ENCODE measurements around the gene OGFOD1. TPM values are rescaled to one million over a fixed set of nuclear protein-coding genes. Genes with fewer than 3 reads are reported as not detected.
A peak's percentile ranks its signal among the peaks of the same experiment; 100 is the strongest.

The OGFOD1 gene
- total and polyA plus RNA-seq, 2 of the 13 experiments (the other 11 are each of a cell fraction or from before 2014, with no cell fraction given): 35.2 to 81.3 TPM

DNA sequence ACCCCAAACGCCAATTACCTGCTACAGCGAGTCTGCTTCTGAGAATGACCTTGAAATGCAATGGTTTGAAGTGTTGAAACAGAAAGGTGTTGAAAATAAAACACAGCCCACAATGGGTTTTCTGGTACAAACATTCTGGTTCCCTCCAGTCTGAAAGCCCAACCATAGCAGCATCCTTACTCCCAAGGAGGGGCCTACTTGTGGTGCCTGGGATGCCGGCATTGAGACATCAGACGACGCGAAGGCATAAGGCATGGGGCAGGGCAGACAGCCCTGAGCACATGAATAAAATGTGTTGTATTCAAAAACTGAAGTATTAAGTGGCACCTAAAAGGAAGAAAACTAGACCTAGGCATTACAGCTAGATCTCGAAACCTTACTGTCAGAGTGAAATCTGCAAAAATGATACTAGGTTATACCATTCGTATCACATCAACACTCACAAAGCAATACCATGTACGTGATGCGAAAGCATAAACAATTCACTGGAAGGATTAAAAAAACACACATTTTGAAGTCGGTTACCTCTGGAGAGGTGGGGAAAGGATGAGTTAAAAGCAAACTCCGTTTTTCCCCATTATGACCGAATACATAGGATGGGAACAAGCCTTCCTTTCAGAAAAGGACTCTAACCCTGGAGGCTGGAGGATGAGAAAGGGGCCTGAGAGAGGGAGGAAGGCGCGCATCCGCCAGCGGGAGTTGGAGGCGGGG lies 924 bp upstream of the OGFOD1 start (continued):
- TF ChIP-seq RNF2 (conservative IDR thresholded peaks at IDR 0.05; ENCODE audit: low read depth) (no peak), ZNF768 (CRISPR knock-in tag; IDR thresholded peaks at IDR 0.05) (no peak), NFRKB (IDR thresholded peaks at IDR 0.05) (no peak), ZNF557 (CRISPR knock-in tag; IDR thresholded peaks at IDR 0.05) (no peak), FOXO1 (CRISPR knock-in tag; IDR thresholded peaks at IDR 0.05) (no peak), KLF11 (CRISPR knock-in tag; IDR thresholded peaks at IDR 0.05) (no peak), SPEN (CRISPR knock-in tag; IDR thresholded peaks at IDR 0.05; ENCODE audit: low read depth) (0 out of 2 replicates have a peak, but pooled peaks have one; percentile 22), ZNF839 (CRISPR knock-in tag; IDR thresholded peaks at IDR 0.05; ENCODE audit: borderline replicate concordance) (no peak), ZNF556 (CRISPR knock-in tag; IDR thresholded peaks at IDR 0.05; ENCODE audit: borderline replicate concordance) (no peak), ARHGAP35 (CRISPR knock-in tag; IDR thresholded peaks at IDR 0.05; ENCODE audit: borderline replicate concordance) (no peak), MTA3 (CRISPR knock-in tag; IDR thresholded peaks at IDR 0.05) (no peak), RBM22 (optimal IDR thresholded peaks at IDR 0.05; ENCODE audit: low read length) (no peak), ONECUT2 (CRISPR knock-in tag; IDR thresholded peaks at IDR 0.05) (no peak), SIX4 (CRISPR knock-in tag; IDR thresholded peaks at IDR 0.05) (no peak), ZNF24 (IDR thresholded peaks at IDR 0.05) (no peak), ZNF841 (CRISPR knock-in tag; IDR thresholded peaks at IDR 0.05; ENCODE audit: borderline replicate concordance) (no peak), POLR2A (IDR thresholded peaks at IDR 0.05; ENCODE audit: insufficient read depth in 1 of 2, low read depth in 2 of 2, low read length in 2 of 2) (no peak), ZNF788 (CRISPR knock-in tag; IDR thresholded peaks at IDR 0.05; ENCODE audit: borderline replicate concordance) (no peak), ZNF569 (CRISPR knock-in tag; IDR thresholded peaks at IDR 0.05; ENCODE audit: borderline replicate concordance) (no peak), ZNF20 (CRISPR knock-in tag; IDR thresholded peaks at IDR 0.05) (no peak)
- TF ChIP-seq, protein P1, sequence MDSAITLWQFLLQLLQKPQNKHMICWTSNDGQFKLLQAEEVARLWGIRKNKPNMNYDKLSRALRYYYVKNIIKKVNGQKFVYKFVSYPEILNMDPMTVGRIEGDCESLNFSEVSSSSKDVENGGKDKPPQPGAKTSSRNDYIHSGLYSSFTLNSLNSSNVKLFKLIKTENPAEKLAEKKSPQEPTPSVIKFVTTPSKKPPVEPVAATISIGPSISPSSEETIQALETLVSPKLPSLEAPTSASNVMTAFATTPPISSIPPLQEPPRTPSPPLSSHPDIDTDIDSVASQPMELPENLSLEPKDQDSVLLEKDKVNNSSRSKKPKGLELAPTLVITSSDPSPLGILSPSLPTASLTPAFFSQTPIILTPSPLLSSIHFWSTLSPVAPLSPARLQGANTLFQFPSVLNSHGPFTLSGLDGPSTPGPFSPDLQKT (CRISPR knock-in tag; IDR thresholded peaks at IDR 0.05; ENCODE audit: borderline replicate concordance): no peak
- TF ChIP-seq, protein P2, sequence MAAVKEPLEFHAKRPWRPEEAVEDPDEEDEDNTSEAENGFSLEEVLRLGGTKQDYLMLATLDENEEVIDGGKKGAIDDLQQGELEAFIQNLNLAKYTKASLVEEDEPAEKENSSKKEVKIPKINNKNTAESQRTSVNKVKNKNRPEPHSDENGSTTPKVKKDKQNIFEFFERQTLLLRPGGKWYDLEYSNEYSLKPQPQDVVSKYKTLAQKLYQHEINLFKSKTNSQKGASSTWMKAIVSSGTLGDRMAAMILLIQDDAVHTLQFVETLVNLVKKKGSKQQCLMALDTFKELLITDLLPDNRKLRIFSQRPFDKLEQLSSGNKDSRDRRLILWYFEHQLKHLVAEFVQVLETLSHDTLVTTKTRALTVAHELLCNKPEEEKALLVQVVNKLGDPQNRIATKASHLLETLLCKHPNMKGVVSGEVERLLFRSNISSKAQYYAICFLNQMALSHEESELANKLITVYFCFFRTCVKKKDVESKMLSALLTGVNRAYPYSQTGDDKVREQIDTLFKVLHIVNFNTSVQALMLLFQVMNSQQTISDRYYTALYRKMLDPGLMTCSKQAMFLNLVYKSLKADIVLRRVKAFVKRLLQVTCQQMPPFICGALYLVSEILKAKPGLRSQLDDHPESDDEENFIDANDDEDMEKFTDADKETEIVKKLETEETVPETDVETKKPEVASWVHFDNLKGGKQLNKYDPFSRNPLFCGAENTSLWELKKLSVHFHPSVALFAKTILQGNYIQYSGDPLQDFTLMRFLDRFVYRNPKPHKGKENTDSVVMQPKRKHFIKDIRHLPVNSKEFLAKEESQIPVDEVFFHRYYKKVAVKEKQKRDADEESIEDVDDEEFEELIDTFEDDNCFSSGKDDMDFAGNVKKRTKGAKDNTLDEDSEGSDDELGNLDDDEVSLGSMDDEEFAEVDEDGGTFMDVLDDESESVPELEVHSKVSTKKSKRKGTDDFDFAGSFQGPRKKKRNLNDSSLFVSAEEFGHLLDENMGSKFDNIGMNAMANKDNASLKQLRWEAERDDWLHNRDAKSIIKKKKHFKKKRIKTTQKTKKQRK (IDR thresholded peaks at IDR 0.05; ENCODE audit: low read length): no peak
- TF ChIP-seq, protein P3, sequence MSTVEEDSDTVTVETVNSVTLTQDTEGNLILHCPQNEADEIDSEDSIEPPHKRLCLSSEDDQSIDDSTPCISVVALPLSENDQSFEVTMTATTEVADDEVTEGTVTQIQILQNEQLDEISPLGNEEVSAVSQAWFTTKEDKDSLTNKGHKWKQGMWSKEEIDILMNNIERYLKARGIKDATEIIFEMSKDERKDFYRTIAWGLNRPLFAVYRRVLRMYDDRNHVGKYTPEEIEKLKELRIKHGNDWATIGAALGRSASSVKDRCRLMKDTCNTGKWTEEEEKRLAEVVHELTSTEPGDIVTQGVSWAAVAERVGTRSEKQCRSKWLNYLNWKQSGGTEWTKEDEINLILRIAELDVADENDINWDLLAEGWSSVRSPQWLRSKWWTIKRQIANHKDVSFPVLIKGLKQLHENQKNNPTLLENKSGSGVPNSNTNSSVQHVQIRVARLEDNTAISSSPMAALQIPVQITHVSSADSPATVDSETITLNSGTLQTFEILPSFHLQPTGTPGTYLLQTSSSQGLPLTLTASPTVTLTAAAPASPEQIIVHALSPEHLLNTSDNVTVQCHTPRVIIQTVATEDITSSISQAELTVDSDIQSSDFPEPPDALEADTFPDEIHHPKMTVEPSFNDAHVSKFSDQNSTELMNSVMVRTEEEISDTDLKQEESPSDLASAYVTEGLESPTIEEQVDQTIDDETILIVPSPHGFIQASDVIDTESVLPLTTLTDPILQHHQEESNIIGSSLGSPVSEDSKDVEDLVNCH (CRISPR knock-in tag; IDR thresholded peaks at IDR 0.05): no peak
- TF ChIP-seq, protein P4, sequence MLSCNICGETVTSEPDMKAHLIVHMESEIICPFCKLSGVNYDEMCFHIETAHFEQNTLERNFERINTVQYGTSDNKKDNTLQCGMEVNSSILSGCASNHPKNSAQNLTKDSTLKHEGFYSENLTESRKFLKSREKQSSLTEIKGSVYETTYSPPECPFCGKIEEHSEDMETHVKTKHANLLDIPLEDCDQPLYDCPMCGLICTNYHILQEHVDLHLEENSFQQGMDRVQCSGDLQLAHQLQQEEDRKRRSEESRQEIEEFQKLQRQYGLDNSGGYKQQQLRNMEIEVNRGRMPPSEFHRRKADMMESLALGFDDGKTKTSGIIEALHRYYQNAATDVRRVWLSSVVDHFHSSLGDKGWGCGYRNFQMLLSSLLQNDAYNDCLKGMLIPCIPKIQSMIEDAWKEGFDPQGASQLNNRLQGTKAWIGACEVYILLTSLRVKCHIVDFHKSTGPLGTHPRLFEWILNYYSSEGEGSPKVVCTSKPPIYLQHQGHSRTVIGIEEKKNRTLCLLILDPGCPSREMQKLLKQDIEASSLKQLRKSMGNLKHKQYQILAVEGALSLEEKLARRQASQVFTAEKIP (CRISPR knock-in tag; IDR thresholded peaks at IDR 0.05; ENCODE audit: borderline replicate concordance): no peak

Measured in HepG2 (cell line).